Measurements from ENCODE around the gene LIFR.

Gene LIFR

DNA sequence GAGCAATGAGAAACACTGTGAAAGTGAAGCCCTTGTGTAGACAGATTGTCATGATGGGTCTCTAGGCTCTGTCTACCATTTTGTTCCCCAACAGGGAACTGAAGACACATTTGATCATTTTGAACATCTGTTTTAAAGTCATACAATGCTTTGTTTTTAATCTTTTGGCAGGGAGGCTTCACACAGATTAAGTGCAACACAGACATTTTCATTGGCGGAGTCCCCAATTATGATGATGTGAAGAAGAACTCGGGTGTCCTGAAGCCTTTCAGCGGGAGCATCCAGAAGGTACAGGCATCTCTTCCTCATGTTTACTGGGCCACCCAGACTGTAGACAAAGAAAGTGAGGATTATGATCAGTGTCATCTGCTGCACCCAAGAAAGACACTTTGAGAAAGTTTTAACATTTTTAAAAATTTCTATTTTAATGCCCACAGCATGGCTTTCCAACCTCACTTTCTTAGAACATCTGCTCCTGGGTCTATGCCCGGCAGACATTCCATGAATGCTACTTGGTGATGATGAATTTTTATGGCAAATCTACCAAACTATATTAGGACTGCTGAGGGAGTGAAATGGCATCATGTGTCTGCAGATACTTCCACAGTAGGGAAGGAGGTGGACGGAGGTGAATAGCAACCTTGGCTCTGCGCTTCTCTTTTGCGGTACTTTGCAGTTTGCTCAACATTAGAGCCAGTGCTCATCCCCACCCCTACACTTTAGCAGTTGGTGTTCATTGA lies 121.3 kb downstream of the LIFR start:
- DNase-seq: no peak

DNA sequence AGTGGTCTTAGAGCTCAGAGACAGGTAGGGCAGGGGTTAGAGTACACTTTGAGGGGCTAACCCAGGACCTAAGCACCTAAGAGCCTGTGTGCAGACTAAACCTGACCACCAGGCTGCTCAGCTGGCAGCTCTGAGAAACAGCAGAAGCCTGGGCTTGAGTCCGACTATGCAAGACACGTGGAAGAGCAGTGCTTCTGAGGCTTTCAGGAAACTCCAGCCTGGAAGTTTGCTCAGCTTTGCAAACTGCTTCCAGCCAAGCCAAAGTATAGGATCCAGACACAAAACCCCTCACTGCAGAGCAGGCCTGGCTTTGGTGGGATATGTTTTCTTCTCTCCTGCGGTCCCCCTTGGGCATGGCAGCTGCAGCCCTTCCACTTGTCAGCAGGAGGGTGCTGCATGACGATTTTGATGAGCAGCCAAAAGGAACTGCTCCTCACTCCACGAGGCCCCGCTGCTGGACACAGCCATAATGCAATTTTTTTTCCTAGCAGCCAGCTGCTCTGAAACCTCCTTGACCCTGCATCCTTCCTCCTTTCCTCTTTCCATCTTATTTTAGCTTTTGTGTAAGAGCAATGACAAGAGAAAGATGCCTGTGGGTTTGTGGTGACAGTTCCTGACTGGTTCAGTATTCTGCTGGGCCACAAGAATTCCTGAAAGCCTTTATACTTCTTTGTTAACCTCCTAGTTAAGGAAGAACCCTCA lies 123.1 kb downstream of the LIFR start:
- no peak for DNase-seq

DNA sequence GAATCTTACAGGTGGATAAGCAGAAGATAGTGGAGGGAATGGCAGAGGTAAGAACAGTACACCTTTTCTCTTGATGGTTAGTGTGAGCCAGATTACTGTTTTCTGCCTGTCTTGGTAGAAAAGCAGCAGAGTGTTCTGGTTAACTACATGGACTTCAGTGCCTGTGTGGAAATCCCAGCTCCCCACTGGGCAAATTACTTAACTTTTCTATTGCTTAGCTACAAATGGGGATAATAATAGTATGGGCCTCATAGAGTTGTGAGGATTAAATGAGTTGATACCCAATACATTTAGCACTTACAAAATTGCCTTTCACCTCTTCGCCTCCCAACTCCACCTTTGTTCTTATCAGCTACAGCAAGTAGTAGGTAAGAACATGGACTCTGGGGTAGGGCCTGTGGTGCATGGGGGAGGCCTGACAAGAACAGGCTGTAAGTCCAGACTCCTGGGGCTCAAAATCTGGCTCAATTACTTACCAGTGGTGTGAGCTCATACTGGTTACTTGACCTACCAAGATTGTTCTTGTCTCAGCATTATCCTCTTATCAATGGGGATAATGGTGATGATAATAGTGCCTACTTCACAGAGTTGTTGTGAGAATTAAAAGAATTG lies 125.1 kb downstream of the LIFR start:
- peak; percentile 50 for DNase-seq

DNA sequence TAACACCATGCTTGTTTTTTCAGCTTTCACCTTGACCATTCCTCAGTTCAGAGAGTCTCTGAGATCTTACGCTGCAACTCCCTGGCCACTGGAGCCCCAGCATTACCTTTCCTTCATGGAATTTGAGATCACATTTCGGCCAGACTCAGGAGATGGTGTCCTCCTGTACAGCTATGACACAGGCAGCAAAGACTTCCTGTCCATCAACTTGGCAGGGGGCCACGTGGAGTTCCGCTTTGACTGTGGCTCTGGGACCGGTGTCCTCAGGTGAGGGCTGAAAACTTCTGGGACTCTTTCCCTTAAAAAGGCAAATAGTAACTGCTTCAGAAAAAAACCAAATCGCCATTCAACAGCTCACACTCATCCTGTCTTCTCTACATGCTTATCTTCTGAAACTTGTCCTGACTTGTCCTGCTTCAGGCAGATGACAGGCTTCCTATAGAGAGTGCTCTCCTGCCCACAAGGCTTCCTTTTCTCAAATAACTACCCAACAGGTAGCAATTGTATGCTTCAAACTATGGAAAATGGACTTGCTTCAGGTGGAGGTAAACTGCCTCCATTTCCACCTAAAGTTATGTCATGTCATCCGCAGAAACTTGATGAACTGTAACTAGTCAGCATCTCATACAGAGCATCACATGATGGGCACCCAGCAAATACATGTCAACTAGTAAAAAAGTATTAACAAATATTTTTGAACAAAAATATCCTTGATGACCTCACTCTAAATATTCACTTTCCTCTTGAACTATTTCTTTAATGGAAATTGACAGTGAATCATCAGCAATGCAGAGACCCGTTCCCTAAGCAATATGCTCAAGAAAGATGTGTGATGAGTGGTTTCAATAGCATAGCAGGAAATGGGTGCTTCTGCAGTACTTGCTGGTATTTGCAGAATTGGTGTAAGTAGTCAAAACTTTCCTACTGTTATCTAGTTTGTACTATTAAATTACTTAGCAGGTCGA lies 129.2 kb downstream of the LIFR start:
- no peak for DNase-seq

DNA sequence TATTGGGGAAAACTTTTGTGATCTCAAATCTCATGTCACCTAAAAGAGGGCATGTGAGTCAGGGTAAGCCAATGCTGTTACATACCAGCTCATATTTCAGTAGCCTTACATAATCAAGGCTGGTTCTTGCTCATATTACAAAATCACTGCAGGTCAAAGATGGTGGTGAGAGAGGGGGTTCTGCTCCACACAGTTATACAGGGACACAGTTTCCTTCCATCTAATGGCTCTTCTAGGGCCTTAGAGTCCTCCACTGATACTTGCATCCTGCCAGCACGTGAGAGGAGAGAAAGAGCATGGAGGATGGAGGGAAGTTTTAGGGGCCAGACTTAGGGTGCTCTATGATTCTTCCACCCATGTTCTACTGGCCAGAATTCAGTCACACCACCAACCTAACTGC lies 130.0 kb downstream of the LIFR start:
- no peak for DNase-seq
